ENCODE measurements around the gene PPL.
"Not testable (repeated sequence)": the region's sequence is repeated elsewhere in the genome, so short reads cannot be mapped to it uniquely, and the experiment has no call there.

The PPL gene

DNA sequence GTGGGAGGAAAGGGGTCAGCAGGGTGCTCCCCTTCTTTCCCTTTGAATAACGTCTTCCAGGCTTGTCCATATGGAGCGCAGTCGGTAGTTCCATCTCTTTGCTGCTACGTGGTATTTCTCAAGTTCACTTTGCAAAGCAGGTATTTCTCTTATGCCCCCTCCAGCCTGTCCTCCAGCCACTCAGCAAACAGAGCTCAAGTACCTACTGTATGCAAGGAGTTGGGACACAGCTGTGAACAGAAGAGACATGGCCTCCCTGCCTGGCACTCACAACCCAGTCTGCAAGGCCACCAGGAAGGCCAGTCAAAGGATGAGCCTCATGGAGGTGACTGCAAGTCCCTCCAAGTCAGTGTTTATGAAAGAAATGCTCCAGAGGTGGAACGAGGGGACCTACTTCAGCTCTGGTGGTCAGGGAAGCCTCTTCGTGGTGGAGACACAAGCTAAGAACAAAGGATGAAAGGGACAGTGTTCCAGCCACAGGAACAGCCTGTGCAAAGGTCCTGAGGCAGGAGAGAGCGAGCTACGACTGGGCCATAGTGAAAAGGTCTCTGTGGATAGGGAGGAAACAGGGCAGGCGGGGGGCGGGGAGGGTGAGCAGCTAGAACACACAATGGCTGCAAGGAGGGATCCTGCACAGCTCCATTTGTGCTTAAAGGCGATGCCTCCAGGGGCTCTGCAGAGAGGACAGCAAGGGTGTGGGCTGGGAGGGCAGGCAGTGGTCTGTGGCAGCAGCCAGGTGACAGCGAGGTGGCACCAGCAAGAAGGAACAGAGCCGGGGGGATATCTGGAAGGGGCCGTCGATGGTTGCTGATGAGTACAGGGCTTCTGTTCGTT lies 32.6 kb downstream of the PPL start:
- no peak for DNase-seq

DNA sequence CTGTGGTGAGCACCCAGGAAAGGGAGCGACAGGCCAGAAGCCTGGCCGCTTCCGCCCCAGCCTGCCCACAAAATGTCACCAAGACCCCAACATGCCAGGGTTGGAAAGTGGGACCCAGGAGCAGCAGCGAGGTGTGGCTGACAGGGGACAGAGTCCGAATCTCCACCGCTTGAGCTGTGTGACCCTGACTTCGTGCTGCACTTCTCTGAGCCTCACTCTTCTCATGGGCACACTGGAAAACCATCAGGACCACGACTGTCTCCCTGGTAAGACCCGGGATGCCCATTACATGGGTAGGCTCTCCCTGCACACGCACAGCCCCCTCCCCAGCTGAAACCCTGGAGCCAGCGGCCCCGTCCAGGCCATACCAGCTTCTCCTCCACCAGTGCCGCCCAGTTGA lies 34.9 kb downstream of the PPL start:
- DNase-seq, result no peak

DNA sequence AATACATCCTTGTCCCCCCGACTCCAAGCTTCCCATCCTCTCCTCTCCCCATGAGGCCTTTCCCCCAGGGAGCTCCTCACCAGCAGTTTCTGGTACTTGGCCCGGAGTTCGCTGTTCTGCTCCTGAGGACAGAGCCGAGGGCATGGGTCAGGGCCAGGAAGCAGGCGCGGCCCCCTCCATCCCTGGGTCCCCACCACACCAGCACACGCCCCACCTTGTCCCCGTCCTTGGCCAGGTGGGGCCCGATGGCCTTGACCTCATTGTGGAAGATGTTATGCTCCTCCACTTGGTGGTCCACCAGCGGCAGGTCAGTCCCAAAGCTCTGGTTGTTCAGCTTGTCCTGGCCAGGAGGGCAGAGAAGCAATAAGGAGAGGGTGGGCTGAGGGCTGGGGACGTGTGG lies 36.2 kb downstream of the PPL start:
- no peak for DNase-seq

DNA sequence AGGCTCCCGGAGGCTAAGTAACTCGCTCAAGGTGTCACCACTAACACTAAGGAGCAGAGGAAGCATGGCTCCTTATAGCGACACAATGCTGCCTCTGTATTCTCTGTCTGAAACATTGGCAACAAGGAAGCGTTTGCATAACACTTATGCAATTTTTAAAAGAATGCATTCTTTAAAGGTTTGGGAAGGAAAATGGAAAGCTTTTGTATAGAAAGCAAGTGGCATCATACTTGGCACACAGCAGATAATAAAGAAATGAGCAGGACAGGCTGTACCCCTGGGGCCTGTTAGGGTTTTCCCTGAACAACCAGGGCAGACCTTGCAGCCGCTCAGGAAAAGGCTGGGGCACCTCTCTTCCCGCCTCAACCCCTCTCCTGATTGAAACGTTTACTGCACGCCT lies 36.9 kb downstream of the PPL start:
- no peak for DNase-seq

DNA sequence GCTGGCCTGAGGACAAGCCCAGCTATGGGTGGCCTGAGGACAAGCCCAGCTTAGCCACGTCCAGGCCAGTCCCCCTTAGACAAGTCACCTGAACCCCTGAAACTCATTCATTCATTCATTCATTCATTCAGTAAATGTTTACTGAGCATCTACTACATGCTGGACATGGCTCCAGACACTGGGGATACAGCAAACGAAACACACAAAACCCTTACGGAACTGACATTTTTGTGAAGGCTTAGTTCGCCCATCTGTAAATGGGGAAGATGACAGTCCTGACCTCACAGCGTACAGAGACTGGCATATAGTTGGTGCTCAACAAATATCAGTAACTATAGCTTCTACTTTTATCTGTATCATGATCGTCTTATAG lies 37.5 kb downstream of the PPL start:
- DNase-seq, result no peak

DNA sequence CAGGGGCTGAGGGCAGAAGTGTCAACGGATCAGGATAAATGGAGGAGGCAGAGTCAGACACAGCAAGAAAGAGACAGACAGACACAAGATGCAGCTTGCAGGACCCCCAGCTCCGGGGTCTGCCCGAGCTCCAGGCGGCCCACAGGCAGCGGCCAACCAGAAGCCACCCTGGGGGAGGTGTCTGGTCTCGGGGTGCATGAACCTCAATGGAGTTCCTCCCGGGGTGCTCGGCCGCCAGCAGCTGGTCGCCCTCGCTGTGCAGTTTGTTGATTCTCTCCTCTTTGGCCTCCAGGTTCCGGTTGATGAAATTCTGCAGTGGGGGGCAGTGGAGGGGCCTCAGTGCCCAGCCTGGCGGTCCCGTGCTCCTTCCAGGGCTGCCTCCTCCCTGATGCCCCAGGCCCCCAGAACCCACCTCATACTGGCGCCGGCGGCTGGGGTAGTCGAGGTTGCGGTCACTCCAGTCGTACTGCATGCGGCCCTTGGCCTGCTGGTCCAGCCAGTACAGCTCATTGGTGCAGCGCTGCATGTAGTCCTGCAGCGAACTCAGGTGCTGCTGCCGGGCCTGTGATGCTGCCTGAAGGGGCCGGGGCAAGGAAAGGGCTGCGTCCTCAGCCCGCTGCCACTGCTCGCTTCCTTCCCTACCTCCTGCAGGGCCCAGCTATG lies 38.0 kb downstream of the PPL start:
- no peak for DNase-seq

DNA sequence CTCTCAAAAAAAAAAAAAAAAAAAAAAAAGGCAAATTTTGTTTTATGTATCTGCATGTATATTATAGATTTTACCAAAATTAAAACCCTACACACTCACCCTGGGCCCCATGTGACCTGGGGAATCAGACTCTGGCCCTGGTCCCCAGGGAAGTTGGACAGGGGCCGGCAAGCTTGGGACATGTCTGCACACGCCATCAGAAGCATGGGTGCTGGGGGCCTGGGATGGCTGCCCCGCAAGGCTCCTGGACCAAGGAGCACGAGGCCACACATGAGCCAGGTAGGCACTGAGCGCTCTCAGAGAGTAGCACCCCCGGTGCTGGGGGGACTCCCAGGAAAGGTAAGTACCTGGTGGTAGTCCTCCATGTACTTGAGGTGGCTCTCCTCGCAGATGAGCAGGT lies 39.6 kb downstream of the PPL start:
- DNase-seq, result no peak

DNA sequence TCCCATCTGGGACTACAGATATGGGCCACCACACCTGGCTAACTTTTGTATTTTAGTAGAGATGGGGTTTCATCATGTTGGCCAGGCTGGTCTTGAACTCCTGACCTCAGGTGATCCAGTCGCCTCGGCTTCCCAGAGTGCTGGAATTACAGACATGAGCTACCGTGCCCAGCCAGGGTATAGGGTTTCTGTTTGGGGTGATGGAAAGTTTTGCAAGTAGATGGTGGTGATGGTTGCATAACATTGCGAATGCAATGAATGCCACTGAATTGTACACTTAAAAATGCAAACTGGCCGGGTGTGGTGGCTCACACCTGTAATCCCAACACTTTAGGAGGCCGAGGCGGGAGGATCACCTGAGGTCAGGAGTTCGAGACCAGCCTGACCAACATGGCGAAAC lies 40.2 kb downstream of the PPL start:
- not testable (repeated sequence) for DNase-seq

DNA sequence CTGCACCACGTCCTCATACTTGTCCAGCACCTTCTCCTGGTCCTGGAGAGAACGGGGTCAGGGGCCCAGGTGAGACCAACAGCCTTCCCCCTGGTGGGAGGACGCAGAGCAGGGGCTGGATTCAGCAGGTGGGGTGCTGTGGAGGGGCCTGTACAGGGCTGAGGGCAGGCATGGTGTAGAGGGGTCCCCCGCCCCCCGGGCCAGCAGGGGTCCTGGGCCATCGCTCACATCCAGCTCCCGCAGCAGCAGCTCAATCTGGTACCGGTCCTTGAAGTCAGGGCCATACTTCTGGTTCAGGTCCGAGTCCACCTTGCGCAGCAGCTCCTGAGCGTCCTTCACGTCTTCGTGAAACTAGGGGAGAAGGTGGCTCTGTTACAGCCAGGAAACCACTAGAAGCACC lies 41.6 kb downstream of the PPL start:
- DNase-seq, result no peak

DNA sequence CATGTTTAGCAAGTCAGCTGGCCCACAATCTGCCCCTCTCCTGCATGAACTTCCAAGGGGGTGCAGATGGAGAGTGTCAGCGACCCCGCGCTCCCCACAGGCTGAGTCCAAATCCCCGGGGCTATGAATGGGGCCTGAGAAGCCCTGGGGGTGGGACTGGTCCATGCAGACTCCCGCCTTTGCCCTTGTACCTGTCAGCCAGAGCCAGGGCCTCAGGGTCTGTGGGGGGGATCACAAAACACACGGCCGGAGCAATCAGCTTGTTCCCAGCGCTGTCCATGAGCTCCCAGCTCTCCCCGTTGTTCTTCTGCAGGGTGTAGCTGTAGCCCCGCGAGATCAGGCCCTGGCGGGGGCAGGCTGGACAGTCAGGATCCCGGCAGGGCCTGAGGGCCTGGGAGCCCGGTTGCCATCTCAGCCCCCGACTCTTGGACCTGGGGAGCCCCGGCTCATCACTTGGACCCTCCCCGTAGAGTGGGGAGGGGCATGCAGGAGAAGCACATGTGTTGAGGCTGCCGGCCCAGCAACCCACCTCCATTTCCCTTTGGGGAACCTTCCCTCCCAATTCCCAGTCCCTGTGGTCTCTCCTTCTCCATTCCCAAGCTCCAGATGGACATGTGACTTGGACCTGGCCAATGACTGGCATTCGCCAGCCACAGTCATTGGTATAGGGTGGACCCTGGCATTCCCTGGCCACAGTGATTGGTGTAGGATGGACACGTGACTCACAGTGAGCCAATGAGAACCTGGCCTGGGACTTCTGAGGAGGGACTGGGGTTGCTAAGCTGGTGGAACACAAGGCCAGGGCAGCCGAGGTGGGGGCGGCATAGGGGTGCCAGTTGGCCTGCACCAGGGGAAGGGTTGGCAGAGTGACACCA lies 42.4 kb downstream of the PPL start:
- no peak for DNase-seq

DNA sequence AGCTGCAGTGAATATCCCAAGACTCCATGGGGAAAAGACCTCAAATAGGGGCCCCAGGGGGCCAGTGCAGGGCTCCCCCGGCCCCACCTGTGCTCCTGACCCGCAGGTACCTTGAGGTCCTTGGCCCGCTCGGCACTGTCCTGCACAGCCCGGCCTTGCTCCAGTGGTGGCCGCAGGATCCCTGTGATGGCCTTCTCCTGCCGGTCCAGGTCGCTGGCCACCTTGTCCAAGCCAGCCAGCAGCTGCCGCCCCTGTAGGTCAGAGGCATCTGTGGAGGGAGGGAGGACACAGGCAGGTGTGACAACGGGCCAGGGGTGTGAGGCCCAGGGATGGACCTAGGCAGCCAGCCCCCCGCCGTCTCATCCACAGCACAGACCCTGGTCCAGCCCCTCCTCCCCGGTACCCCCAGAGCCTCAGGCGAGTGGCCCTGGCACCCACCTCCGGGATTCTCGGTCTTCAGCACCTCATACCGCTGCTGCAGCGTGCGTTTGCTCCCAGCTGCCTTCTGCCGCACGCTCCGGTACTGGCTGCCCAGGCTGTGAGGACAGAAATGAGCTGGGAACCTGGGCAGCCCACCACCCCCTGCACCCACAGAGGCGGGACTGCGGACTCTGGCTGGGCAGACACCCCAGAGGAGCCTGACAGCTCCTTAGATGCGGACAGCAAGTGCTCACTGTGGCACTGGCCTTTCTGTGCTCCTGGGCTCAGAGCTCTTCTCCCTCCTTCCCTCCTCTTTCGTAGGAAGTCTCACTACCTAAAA lies 43.7 kb downstream of the PPL start:
- DNase-seq, result no peak

DNA sequence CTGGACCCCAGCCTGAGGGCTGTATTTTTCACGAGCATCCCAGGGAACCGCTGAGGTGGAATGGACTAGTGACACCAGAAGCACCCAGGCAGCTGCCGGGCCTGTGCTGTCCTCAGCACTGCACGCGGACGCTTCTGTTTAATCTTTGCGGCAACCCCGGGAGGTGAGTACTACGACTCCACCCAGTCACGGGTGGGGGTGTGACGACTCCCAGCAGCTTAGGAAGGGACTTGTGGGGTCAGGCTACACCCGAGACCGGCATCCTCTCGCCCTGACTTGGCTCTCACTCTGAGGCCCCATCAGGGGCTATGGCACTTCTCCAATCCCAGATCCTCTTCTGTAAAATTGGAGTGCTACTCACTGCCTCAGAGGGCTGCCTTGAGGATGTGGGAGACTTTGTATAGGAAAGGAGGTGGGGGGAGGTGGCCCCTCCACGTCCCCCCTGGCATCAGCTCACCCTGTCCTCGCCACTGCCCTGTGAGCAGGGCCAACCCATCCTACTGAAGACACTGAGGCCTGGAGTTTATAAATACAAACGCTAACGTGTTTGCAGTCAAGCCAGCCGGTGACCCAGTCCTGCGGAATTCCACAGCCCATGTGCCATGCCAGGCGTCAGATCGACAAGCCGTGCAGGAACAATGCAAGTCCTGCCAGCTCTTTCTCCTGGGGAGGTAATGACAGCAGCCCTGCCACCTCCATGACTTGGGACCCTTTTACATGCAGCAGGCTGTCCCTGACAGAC lies 44.4 kb downstream of the PPL start:
- DNase-seq, result no peak

DNA sequence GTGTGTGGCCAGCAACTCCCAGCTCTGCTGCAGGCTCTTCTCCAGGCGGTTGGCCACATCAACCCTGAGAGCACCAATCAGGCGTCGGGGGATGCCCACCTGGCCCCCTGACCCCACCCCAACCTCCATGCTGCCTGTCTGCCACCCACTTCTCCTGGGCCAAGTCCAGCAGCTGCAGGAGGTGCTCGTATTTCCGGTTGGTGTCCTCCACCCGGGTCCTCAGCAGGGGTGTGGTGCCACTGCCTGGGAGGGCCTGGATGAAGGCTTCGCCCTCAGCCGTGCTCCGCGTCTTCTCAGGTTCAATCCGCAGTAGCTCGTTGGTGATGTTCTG lies 45.1 kb downstream of the PPL start:
- no peak for DNase-seq

DNA sequence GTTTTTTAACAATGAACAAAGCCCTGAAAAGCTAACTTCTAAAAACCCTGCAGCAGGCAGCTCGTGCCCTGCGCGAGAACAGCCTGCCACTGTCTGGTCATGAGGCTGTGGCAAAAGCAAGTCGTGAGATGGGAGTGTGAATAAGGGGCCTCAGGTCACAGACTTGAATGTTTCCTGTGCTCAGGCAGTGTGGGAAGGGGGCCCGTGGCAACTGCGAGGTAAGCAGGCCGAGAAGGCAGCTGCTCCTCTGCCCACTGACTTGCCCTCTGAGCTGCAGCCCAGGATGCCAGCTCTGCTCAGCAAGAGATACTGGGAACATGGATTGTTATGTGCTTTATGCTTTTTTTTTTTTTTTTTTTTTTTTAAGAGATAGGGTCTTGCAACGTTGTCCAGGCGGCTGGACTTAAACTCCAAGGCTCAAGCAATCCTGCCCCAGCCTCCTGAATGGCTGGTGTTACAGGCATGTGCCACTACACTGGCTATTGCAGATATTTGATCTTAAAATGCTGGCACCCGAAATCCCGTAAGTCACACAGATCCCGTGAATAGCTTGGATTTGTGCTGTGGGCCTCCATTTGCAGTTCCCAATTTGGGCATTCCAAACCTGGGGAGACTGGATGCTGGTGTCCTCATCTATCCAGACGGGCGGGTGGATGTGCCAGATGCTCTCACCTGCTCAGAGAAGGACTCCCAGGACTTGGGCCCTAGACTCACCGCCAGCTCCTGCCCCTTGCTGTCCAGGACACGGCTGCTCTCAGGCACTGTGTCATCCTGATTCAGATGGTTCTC lies 45.7 kb downstream of the PPL start:
- no peak for DNase-seq

DNA sequence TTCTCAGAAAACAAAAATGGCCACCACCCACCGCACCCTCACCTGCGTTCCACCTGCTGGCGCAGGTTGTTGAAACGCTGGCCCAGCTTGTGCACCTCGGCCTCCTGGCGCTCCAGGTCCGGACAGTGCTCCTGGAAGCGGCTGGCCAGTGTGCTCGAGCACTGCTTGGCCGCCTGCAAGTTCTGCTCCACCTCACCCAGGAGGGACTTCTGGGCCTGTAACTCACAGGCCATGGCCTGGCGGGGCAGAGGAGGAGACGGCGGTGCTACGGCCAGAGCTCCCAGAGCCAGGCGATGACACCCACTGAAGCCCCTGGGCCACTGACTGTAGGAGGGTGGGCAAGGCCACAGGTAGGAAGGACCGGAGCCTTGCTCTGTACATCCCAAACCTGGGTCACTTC lies 46.3 kb downstream of the PPL start:
- no peak for DNase-seq

DNA sequence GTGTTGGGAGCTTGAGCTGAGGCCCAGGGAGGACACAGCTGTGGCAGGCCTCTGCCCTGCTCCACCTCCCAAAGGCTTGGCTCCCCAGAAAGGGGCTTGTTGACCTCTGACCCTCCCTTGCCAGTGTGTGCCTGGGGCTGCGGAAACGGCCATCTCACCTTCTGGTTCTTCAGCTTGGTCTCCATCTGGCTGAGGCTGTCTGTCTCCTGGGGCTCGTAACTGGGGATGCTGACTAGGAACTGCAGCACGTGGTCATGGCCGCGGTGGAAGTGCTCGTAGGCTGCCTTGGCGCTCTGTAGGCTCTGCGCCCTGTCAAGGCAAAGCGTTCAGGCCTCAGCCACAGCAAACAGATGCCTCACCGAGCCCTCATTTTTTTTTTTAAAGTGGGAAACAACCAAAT lies 46.9 kb downstream of the PPL start:
- DNase-seq, result no peak

DNA sequence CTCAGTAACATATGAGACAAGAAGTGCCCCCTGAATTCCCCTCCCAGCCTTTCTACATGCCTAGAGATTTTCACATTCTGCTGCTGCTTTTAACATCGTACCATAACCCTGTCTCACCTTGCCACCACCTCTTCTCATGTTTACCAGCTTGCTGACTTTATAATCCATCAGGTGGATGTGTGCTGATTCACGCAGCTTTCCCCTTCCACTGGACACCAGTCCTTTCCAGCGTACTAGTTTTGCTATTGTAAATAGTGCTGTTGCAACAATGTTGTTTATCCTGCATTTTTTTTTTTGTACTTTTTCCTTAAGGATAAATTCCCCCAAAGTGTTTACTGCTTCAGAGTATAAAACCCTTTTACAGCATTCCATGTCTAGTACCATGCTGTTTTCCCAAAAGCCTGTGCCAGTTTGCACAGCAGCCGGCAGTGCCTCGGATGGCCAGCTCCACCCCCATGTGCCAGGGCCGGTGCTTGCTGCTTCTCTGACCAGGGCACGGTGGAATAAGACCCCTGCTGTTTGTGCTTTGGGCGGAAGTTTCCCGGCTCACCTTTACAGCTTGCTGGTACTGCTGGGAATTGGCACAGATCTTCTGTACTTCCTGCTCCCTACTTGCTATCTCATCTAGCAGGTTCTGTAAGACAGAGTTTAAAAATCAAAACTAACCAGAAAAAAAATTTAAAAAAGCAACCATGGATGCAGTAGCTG lies 48.4 kb downstream of the PPL start:
- DNase-seq, result no peak

DNA sequence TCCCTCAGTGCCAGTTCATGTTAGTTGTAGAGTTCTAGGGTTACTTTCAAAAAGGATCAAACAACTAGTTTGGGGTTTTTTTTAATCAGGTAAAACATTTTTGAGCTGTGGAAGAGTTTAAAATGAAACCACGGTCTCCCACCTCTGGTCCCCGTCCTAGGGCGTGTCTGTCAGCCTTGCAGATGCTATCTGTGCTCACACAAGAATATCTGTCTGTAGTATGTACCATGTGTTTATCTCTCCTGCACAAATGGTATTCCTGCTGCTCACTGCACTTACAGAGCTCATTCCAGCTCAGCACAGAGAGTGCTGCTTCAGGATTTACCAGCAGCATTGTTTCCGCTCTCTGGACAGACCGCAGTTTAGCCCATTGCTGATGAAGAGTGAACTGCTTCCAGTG lies 50.8 kb downstream of the PPL start:
- no peak for DNase-seq

DNA sequence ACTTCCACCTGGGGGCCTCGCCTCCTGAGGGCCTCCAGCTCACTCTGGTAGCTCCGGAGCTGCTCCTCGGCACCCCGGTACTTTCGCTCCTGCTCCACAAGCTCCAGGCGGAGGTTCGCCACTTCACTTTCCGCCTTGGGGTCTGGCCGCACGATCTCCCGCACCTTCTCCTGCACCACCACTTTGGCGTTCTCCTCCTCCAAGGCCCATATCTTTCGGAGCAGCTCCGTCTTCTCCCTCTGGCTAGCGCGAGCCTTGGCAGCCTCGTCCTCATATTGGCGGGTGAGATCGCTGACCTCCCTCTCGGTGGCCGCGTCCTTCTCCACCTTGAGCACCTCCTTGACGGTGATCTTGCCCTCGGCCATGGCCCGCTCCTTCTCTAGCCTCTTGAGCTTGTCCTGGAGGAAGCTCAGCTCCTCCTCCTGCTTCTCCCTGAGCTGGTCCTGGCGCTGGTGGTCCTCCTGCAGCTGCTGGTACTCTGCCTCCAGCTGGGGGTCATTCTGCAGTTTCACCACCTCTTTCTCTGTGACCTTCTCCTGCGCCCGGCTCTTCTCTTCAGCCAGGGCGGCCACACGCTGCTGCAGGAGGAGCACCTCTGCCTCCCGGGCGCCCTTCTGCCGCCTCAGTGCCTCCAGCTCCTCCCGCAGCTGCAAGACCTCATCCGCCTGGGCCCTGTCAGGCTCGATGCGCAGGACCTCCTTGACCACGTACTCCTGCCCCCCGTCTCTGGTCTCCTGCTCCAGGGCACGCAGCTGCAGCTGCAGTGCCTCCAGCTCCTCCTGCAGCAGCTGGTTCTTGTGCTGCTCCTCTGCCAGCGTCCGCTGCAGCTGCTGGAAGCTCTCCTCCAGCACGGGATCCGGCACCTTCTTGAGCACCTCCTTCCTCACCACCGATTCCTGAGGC lies 51.7 kb downstream of the PPL start:
- no peak for DNase-seq

DNA sequence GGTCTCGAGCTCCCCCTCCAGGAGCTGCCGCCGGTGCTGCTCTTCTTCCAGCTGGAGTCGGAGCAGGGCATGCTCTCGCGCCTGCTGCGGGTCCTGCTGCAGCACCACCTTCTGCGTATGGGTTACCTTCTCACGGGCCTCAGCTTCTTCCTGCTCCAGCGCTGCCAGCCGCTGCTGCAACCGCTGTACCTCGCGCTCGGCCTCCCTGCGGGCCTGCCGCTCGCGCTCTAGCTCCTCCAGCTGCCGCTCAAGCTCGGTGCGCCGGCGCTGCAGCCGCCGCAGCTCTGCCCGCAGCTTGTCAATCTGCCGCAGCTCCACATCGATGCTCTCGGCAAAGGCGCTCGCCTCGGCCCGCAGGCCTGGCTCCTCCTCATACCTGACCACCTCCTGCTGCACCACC lies 52.7 kb downstream of the PPL start:
- DNase-seq, result no peak
